GM23338 (cell line): ENCODE data around the gene SOS2. TPM values are rescaled to one million over a fixed set of nuclear protein-coding genes. Genes with fewer than 3 reads are reported as not detected.

Source experiments
- ATAC-seq: fragments of 200-7000 bp; cut with Tn5 transposase; 3 replicates; pipeline ENCODE4 v1.9.1; 2020
- DNase-seq: peaks from one replicate; pipeline ENCODE4 v3.0.0-alpha.2; 2015; ENCODE audit warnings: low spot score
- H2AFZ ChIP-seq: fragments of 200-600 bp; sonication (generic); 2 replicates; pipeline ENCODE4 v1.8.0; 2016; ENCODE audit warnings: antibody characterized with exemption, mild to moderate bottlenecking, moderate library complexity
- H3F3A ChIP-seq: fragments of 200-600 bp; sonication (generic); replicated peaks from 2 replicates; pipeline ENCODE4 v1.8.0; 2017; ENCODE audit warnings: antibody characterized with exemption, mixed run types, low read depth
- H3K27ac ChIP-seq: fragments of 200-600 bp; sonication (generic); 2 replicates; pipeline ENCODE4 v1.6.1; 2016; ENCODE audit warnings: low read depth
- H3K27me3 ChIP-seq: fragments of 200-600 bp; sonication (generic); 2 replicates; pipeline ENCODE4 v1.8.0; 2016; ENCODE audit warnings: mild to moderate bottlenecking, mixed run types, moderate library complexity; ENCODE audit not compliant: insufficient read depth
- H3K36me3 ChIP-seq: fragments of 200-600 bp; sonication (generic); 2 replicates; pipeline ENCODE4 v1.8.0; 2016; ENCODE audit warnings: mild to moderate bottlenecking; ENCODE audit not compliant: insufficient read depth
- H3K4me1 ChIP-seq: fragments of 200-600 bp; sonication (generic); 2 replicates; pipeline ENCODE4 v1.8.0; 2016; ENCODE audit warnings: mild to moderate bottlenecking, moderate library complexity; ENCODE audit not compliant: insufficient read depth
- H3K4me2 ChIP-seq: fragments of 200-600 bp; sonication (generic); 2 replicates; pipeline ENCODE4 v1.7.1; 2017; ENCODE audit warnings: mixed run types
- H3K4me3 ChIP-seq: fragments of 200-600 bp; sonication (generic); 2 replicates; pipeline ENCODE4 v1.6.1; 2016; ENCODE audit warnings: mixed run types
- H3K79me2 ChIP-seq: fragments of 200-600 bp; sonication (generic); replicated peaks from 2 replicates; pipeline ENCODE4 v1.8.0; 2017; ENCODE audit warnings: mild to moderate bottlenecking; ENCODE audit not compliant: insufficient read depth
- H3K9me2 ChIP-seq: fragments of 200-600 bp; sonication (generic); 2 replicates; pipeline ENCODE4 v1.8.0; 2017; ENCODE audit not compliant: insufficient read depth
- H4K20me1 ChIP-seq: fragments of 200-600 bp; sonication (generic); replicated peaks from 2 replicates; pipeline ENCODE4 v1.8.0; 2017; ENCODE audit warnings: mild to moderate bottlenecking; ENCODE audit not compliant: insufficient read depth
- H3K27ac Mint-ChIP-seq: 2 replicates; pipeline ENCODE4 v1.8.0; 2020; ENCODE audit warnings: inconsistent platforms, mild to moderate bottlenecking, moderate library complexity, mixed read lengths
- H3K27me3 Mint-ChIP-seq: 3 replicates; pipeline ENCODE4 v1.8.0; 2022; ENCODE audit warnings: low read depth, mild to moderate bottlenecking, moderate library complexity, mixed read lengths, inconsistent platforms; ENCODE audit not compliant: insufficient read depth, poor library complexity
- H3K36me3 Mint-ChIP-seq: 3 replicates; pipeline ENCODE4 v1.8.0; 2021; ENCODE audit warnings: low read depth, mild to moderate bottlenecking, inconsistent platforms, moderate library complexity, mixed read lengths
- H3K4me1 Mint-ChIP-seq: 3 replicates; pipeline ENCODE4 v1.8.0; 2020; ENCODE audit warnings: mild to moderate bottlenecking, inconsistent platforms, mixed read lengths
- H3K4me3 Mint-ChIP-seq: 3 replicates; pipeline ENCODE4 v1.8.0; 2021; ENCODE audit warnings: moderate library complexity, mild to moderate bottlenecking, inconsistent platforms, mixed read lengths
- H3K9me3 Mint-ChIP-seq: 3 replicates; pipeline ENCODE4 v1.8.0; 2020; ENCODE audit warnings: moderate library complexity, mild to moderate bottlenecking, inconsistent platforms, mixed read lengths
- CREB1 ChIP-seq: fragments of 250-450 bp; sonication (Bioruptor Pico); IDR thresholded peaks from 2 replicates; pipeline ENCODE4 v1.5.0; 2020; ENCODE audit warnings: low read depth, mild to moderate bottlenecking, moderate library complexity
- EZH2 ChIP-seq: fragments of 200-600 bp; sonication (generic); IDR thresholded peaks from one replicate; pipeline ENCODE4 v1.8.0; 2017; ENCODE audit warnings: antibody characterized with exemption, mild to moderate bottlenecking, low read depth; ENCODE audit not compliant: unreplicated experiment
- EZH2phosphoT487 ChIP-seq: fragments of 200-600 bp; sonication (generic); IDR thresholded peaks from one replicate; pipeline ENCODE4 v1.8.1; 2018; ENCODE audit warnings: antibody characterized with exemption; ENCODE audit not compliant: unreplicated experiment
- JUNB ChIP-seq: IDR thresholded peaks from one replicate; pipeline ENCODE4 v1.6.1; 2016; ENCODE audit warnings: antibody characterized with exemption; ENCODE audit not compliant: unreplicated experiment
- NANOG ChIP-seq: IDR thresholded peaks from 2 replicates; pipeline ENCODE4 v1.6.1; 2016; ENCODE audit warnings: antibody characterized with exemption, borderline replicate concordance
- POLR2AphosphoS5 ChIP-seq: IDR thresholded peaks from 2 replicates; pipeline ENCODE4 v1.6.1; 2016; ENCODE audit warnings: antibody characterized with exemption, low read depth
- STAT1 ChIP-seq: IDR thresholded peaks from one replicate; pipeline ENCODE4 v1.6.1; 2016; ENCODE audit warnings: antibody characterized with exemption; ENCODE audit not compliant: unreplicated experiment
- ZNF114 ChIP-seq: fragments of 250-450 bp; sonication (Bioruptor Pico); IDR thresholded peaks from 2 replicates; pipeline ENCODE4 v1.5.0; 2020; ENCODE audit warnings: mild to moderate bottlenecking, moderate library complexity
- ZNF331 ChIP-seq: fragments of 250-450 bp; sonication (Bioruptor Pico); IDR thresholded peaks from 2 replicates; pipeline ENCODE4 v1.5.0; 2020; ENCODE audit warnings: low read depth, mild to moderate bottlenecking, moderate library complexity
- polyA plus RNA-seq: library from polyadenylated mRNA; unstranded; fragments of >200 nt; fragmentation: Nextera tagmentation; extraction: Ambion mirVana; gene quantifications from 2 replicates; pipeline ENCODE4 v1.2.1, GENCODE V29; 2016
- total RNA-seq: library from RNA; depleted of rRNA; stranded (reverse); fragments of >200 nt; shearing (Covaris generic); gene quantifications from 2 replicates; pipeline ENCODE4 v1.2.3, GENCODE V29; 2014
- TF ChIP-seq, protein P1 (sequence below), 2 experiments: fragments of 200-600 bp in 1 of 2; sonication (generic) in 1 of 2; conservative IDR thresholded peaks; 2 replicates each; pipeline versions ENCODE4 v1.5.1 to v1.6.1; 2016 to 2017; ENCODE audit warnings: antibody characterized with exemption in 2 of 2, low read depth in 2 of 2, mild to moderate bottlenecking in 2 of 2, moderate library complexity in 1 of 2
- TF ChIP-seq, protein P2 (sequence below): IDR thresholded peaks from 2 replicates; pipeline ENCODE4 v1.6.1; 2016; ENCODE audit warnings: antibody characterized with exemption
- TF ChIP-seq, protein P3 (sequence below): IDR thresholded peaks from one replicate; pipeline ENCODE4 v1.6.1; 2018; ENCODE audit warnings: antibody characterized with exemption; ENCODE audit not compliant: unreplicated experiment
- TF ChIP-seq, protein P4 (sequence below): fragments of 250-450 bp; sonication (Bioruptor Pico); IDR thresholded peaks from 2 replicates; pipeline ENCODE4 v1.5.0; 2020; ENCODE audit warnings: mild to moderate bottlenecking, moderate library complexity

SOS2 gene
- total and polyA plus RNA-seq, 2 experiments from 2014 or later, result 3.5 to 11.4 TPM

DNA sequence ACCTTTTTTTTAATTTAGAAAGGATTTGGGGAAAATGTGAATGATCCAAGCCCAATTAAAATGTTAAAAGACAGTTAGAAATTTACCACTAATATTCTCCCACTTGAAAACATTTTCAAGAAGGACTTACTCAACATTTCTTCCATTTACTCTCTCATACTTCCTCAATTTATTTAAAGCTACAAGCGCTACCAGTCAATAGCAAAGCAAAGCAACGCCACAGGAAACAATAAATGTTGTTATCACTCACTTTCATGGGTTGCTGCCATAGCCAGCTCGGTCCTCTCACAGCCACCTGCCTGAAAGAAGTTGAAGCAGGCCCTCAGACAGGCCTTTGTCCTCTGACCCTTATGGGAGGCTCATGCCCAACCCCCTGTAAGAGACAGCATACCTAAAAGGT lies 6.0 kb upstream of the SOS2 start:
- no peak overlapping the region for H3K4me3 ChIP-seq
- Mint-ChIP-seq H3K27me3 (peaks cover 3% of the 10 kb centered on the region), H3K9me3 (peaks cover 2% of the 10 kb centered on the region; the same call in 1 of the 3 replicates), H3K4me1 (peaks cover 3% of the 10 kb centered on the region; the same call in 1 of the 3 replicates), H3K4me3 (no peak overlapping the region), H3K27ac (no peak overlapping the region), H3K36me3 (no peaks in the 10 kb centered on the region)
- no peaks in the 10 kb centered on the region for H3K79me2 ChIP-seq
- H3K27ac ChIP-seq, result no peak overlapping the region
- no peaks in the 10 kb centered on the region for H3K36me3 ChIP-seq
- H3K27me3 ChIP-seq, result no peaks in the 10 kb centered on the region; the same call in 1 of the 2 replicates
- H3K9me2 ChIP-seq, result no peaks in the 10 kb centered on the region
- H3F3A ChIP-seq, result no peaks in the 10 kb centered on the region
- ATAC-seq, result no peak
- H3K4me2 ChIP-seq, result no peak overlapping the region
- no peak for DNase-seq
- no peaks in the 10 kb centered on the region for H4K20me1 ChIP-seq
- no peaks in the 10 kb centered on the region for H3K4me1 ChIP-seq
- H2AFZ ChIP-seq, result no peak overlapping the region
- TF ChIP-seq EZH2, result no peak
- TF ChIP-seq, protein P1, sequence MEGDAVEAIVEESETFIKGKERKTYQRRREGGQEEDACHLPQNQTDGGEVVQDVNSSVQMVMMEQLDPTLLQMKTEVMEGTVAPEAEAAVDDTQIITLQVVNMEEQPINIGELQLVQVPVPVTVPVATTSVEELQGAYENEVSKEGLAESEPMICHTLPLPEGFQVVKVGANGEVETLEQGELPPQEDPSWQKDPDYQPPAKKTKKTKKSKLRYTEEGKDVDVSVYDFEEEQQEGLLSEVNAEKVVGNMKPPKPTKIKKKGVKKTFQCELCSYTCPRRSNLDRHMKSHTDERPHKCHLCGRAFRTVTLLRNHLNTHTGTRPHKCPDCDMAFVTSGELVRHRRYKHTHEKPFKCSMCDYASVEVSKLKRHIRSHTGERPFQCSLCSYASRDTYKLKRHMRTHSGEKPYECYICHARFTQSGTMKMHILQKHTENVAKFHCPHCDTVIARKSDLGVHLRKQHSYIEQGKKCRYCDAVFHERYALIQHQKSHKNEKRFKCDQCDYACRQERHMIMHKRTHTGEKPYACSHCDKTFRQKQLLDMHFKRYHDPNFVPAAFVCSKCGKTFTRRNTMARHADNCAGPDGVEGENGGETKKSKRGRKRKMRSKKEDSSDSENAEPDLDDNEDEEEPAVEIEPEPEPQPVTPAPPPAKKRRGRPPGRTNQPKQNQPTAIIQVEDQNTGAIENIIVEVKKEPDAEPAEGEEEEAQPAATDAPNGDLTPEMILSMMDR (conservative IDR thresholded peaks at IDR 0.05; ENCODE audit: low read depth in 2 of 2), result no peak
- no peak for TF ChIP-seq CREB1
- no peak for TF ChIP-seq ZNF114 (CRISPR knock-in tag)
- TF ChIP-seq, protein P2, sequence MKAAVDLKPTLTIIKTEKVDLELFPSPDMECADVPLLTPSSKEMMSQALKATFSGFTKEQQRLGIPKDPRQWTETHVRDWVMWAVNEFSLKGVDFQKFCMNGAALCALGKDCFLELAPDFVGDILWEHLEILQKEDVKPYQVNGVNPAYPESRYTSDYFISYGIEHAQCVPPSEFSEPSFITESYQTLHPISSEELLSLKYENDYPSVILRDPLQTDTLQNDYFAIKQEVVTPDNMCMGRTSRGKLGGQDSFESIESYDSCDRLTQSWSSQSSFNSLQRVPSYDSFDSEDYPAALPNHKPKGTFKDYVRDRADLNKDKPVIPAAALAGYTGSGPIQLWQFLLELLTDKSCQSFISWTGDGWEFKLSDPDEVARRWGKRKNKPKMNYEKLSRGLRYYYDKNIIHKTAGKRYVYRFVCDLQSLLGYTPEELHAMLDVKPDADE, result no peak
- TF ChIP-seq, protein P3, sequence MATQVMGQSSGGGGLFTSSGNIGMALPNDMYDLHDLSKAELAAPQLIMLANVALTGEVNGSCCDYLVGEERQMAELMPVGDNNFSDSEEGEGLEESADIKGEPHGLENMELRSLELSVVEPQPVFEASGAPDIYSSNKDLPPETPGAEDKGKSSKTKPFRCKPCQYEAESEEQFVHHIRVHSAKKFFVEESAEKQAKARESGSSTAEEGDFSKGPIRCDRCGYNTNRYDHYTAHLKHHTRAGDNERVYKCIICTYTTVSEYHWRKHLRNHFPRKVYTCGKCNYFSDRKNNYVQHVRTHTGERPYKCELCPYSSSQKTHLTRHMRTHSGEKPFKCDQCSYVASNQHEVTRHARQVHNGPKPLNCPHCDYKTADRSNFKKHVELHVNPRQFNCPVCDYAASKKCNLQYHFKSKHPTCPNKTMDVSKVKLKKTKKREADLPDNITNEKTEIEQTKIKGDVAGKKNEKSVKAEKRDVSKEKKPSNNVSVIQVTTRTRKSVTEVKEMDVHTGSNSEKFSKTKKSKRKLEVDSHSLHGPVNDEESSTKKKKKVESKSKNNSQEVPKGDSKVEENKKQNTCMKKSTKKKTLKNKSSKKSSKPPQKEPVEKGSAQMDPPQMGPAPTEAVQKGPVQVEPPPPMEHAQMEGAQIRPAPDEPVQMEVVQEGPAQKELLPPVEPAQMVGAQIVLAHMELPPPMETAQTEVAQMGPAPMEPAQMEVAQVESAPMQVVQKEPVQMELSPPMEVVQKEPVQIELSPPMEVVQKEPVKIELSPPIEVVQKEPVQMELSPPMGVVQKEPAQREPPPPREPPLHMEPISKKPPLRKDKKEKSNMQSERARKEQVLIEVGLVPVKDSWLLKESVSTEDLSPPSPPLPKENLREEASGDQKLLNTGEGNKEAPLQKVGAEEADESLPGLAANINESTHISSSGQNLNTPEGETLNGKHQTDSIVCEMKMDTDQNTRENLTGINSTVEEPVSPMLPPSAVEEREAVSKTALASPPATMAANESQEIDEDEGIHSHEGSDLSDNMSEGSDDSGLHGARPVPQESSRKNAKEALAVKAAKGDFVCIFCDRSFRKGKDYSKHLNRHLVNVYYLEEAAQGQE, result no peak
- no peak for TF ChIP-seq JUNB
- TF ChIP-seq EZH2phosphoT487, result no peak
- TF ChIP-seq, protein P4, sequence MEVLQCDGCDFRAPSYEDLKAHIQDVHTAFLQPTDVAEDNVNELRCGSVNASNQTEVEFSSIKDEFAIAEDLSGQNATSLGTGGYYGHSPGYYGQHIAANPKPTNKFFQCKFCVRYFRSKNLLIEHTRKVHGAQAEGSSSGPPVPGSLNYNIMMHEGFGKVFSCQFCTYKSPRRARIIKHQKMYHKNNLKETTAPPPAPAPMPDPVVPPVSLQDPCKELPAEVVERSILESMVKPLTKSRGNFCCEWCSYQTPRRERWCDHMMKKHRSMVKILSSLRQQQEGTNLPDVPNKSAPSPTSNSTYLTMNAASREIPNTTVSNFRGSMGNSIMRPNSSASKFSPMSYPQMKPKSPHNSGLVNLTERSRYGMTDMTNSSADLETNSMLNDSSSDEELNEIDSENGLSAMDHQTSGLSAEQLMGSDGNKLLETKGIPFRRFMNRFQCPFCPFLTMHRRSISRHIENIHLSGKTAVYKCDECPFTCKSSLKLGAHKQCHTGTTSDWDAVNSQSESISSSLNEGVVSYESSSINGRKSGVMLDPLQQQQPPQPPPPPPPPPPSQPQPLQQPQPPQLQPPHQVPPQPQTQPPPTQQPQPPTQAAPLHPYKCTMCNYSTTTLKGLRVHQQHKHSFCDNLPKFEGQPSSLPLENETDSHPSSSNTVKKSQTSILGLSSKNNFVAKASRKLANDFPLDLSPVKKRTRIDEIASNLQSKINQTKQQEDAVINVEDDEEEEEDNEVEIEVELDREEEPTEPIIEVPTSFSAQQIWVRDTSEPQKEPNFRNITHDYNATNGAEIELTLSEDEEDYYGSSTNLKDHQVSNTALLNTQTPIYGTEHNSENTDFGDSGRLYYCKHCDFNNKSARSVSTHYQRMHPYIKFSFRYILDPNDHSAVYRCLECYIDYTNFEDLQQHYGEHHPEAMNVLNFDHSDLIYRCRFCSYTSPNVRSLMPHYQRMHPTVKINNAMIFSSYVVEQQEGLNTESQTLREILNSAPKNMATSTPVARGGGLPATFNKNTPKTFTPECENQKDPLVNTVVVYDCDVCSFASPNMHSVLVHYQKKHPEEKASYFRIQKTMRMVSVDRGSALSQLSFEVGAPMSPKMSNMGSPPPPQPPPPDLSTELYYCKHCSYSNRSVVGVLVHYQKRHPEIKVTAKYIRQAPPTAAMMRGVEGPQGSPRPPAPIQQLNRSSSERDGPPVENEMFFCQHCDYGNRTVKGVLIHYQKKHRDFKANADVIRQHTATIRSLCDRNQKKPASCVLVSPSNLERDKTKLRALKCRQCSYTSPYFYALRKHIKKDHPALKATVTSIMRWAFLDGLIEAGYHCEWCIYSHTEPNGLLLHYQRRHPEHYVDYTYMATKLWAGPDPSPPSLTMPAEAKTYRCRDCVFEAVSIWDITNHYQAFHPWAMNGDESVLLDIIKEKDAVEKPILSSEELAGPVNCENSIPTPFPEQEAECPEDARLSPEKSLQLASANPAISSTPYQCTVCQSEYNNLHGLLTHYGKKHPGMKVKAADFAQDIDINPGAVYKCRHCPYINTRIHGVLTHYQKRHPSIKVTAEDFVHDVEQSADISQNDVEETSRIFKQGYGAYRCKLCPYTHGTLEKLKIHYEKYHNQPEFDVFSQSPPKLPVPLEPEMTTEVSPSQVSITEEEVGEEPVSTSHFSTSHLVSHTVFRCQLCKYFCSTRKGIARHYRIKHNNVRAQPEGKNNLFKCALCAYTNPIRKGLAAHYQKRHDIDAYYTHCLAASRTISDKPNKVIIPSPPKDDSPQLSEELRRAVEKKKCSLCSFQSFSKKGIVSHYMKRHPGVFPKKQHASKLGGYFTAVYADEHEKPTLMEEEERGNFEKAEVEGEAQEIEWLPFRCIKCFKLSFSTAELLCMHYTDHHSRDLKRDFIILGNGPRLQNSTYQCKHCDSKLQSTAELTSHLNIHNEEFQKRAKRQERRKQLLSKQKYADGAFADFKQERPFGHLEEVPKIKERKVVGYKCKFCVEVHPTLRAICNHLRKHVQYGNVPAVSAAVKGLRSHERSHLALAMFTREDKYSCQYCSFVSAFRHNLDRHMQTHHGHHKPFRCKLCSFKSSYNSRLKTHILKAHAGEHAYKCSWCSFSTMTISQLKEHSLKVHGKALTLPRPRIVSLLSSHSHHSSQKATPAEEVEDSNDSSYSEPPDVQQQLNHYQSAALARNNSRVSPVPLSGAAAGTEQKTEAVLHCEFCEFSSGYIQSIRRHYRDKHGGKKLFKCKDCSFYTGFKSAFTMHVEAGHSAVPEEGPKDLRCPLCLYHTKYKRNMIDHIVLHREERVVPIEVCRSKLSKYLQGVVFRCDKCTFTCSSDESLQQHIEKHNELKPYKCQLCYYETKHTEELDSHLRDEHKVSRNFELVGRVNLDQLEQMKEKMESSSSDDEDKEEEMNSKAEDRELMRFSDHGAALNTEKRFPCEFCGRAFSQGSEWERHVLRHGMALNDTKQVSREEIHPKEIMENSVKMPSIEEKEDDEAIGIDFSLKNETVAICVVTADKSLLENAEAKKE (CRISPR knock-in tag), result no peak
- TF ChIP-seq ZNF331, result no peak
- no peak for TF ChIP-seq POLR2AphosphoS5
- no peak for TF ChIP-seq NANOG
- no peak for TF ChIP-seq STAT1
